HUES64 (cell line): ENCODE measurements around the gene SPARC.

Source experiments
- H3K27ac ChIP-seq: 2 replicates; pipeline ENCODE4 v1.7.0; 2013; ENCODE audit warnings: low read depth, low read length, inconsistent platforms
- H3K27me3 ChIP-seq: 2 replicates; pipeline ENCODE4 v1.6.1; 2013; ENCODE audit warnings: mild to moderate bottlenecking, low read length; ENCODE audit not compliant: insufficient read depth
- H3K36me3 ChIP-seq: 2 replicates; pipeline ENCODE4 v1.6.1; 2013; ENCODE audit warnings: mild to moderate bottlenecking, low read length; ENCODE audit not compliant: insufficient read depth
- H3K4me1 ChIP-seq: 2 replicates; pipeline ENCODE4 v1.6.1; 2013; ENCODE audit warnings: mild to moderate bottlenecking, low read length, moderate library complexity; ENCODE audit not compliant: insufficient read depth
- H3K4me3 ChIP-seq: 2 replicates; pipeline ENCODE4 v1.5.1; 2013; ENCODE audit warnings: mild to moderate bottlenecking, low read length, moderate library complexity
- H3K9ac ChIP-seq: 2 replicates; pipeline ENCODE4 v1.6.1; 2013; ENCODE audit warnings: mild to moderate bottlenecking, low read depth, low read length
- H3K9me3 ChIP-seq: 2 replicates; pipeline ENCODE4 v1.6.1; 2013; ENCODE audit warnings: low read depth, low read length; ENCODE audit not compliant: insufficient read depth
- WGBS: fragments of 150-250, 120-280 bp; methylation state at CpG from one replicate; pipeline ENCODE4 v1.1.7; 2013; ENCODE audit warnings: missing lambda C conversion rate; 5-methylcytosine and 5-hydroxymethylcytosine counted together

Gene SPARC

GRCh38 chr5:151720215-151720614, 33.5 kb upstream of the SPARC start:
- no peak overlapping the region for H3K27ac ChIP-seq
- 92% methylated on average over 2 of the region's 2 CpGs for WGBS
- H3K9ac ChIP-seq: no peak overlapping the region

GRCh38 chr5:151719228-151720000, 32.7 kb upstream of the SPARC start:
- no peaks in the 10 kb centered on the region for H3K36me3 ChIP-seq
- no peaks in the 10 kb centered on the region for H3K27me3 ChIP-seq
- peaks cover 14% of the 10 kb centered on the region for H3K4me1 ChIP-seq
- H3K9me3 ChIP-seq: no peaks in the 10 kb centered on the region
- no peak overlapping the region for H3K4me3 ChIP-seq
- WGBS: 88% methylated on average over 6 of the region's 6 CpGs
- no peak overlapping the region for H3K27ac ChIP-seq
- no peak overlapping the region for H3K9ac ChIP-seq

More at GRCh38 chr5:151720215-151720614, 33.5 kb upstream of the SPARC start:
- Histone ChIP-seq H3K4me1 (peaks cover 14% of the 10 kb centered on the region), H3K9me3 (no peaks in the 10 kb centered on the region), H3K4me3 (no peak overlapping the region), H3K27me3 (no peaks in the 10 kb centered on the region), H3K36me3 (no peaks in the 10 kb centered on the region)

GRCh38 chr5:151718646-151719045, 31.9 kb upstream of the SPARC start:
- Histone ChIP-seq H3K4me1 (peaks cover 14% of the 10 kb centered on the region), H3K27me3 (no peaks in the 10 kb centered on the region), H3K9ac (no peak overlapping the region), H3K9me3 (no peaks in the 10 kb centered on the region), H3K36me3 (no peaks in the 10 kb centered on the region), H3K27ac (no peak overlapping the region), H3K4me3 (no peak overlapping the region)
- 78% methylated on average over 3 of the region's 3 CpGs for WGBS

GRCh38 chr5:151718153-151718552, 31.4 kb upstream of the SPARC start:
- no peak overlapping the region for H3K9ac ChIP-seq
- H3K27me3 ChIP-seq: no peaks in the 10 kb centered on the region
- H3K4me1 ChIP-seq: peaks cover 14% of the 10 kb centered on the region
- no peak overlapping the region for H3K4me3 ChIP-seq
- H3K27ac ChIP-seq: no peak overlapping the region
- 89% methylated on average over 2 of the region's 2 CpGs for WGBS
- H3K9me3 ChIP-seq: no peaks in the 10 kb centered on the region
- no peaks in the 10 kb centered on the region for H3K36me3 ChIP-seq

GRCh38 chr5:151717416-151717815, 30.7 kb upstream of the SPARC start:
- WGBS: 64% methylated on average over 3 of the region's 3 CpGs
- no peak overlapping the region for H3K9ac ChIP-seq
- no peaks in the 10 kb centered on the region for H3K9me3 ChIP-seq
- no peak overlapping the region for H3K27ac ChIP-seq
- peaks cover 14% of the 10 kb centered on the region for H3K4me1 ChIP-seq
- H3K36me3 ChIP-seq: no peaks in the 10 kb centered on the region
- H3K27me3 ChIP-seq: no peaks in the 10 kb centered on the region
- no peak overlapping the region for H3K4me3 ChIP-seq

GRCh38 chr5:151709109-151709735, 22.5 kb upstream of the SPARC start:
- Histone ChIP-seq H3K4me3 (no peak overlapping the region), H3K36me3 (no peaks in the 10 kb centered on the region), H3K27ac (no peak overlapping the region), H3K4me1 (no peaks in the 10 kb centered on the region), H3K27me3 (no peaks in the 10 kb centered on the region), H3K9me3 (no peaks in the 10 kb centered on the region), H3K9ac (no peak overlapping the region)
- WGBS: 84% methylated on average over 13 of the region's 13 CpGs

- no peaks in the 10 kb centered on the region for H3K27me3 ChIP-seq
- no peak overlapping the region for H3K4me3 ChIP-seq
- H3K9me3 ChIP-seq: no peaks in the 10 kb centered on the region
- H3K4me1 ChIP-seq: no peaks in the 10 kb centered on the region
- H3K9ac ChIP-seq: no peak overlapping the region
- no peak overlapping the region for H3K27ac ChIP-seq
- H3K36me3 ChIP-seq: no peaks in the 10 kb centered on the region
Measured at GRCh38 chr5:151708126-151708525, 21.4 kb upstream of the SPARC start.

- no peaks in the 10 kb centered on the region for H3K9me3 ChIP-seq
- no peaks in the 10 kb centered on the region for H3K27me3 ChIP-seq
- H3K4me3 ChIP-seq: no peak overlapping the region
- no peak overlapping the region for H3K9ac ChIP-seq
- H3K4me1 ChIP-seq: no peaks in the 10 kb centered on the region
- H3K27ac ChIP-seq: no peak overlapping the region
- WGBS: 81% methylated on average over 2 of the region's 2 CpGs
- H3K36me3 ChIP-seq: no peaks in the 10 kb centered on the region
Measured at GRCh38 chr5:151707567-151707966, 20.9 kb upstream of the SPARC start.

- Histone ChIP-seq H3K4me1 (no peaks in the 10 kb centered on the region), H3K36me3 (no peaks in the 10 kb centered on the region)
Measured at GRCh38 chr5:151706906-151707305, 20.2 kb upstream of the SPARC start.

GRCh38 chr5:151703780-151704179, 17.1 kb upstream of the SPARC start:
- WGBS: no CpG with 5 or more reads among the region's 1 CpG
- no peaks in the 10 kb centered on the region for H3K27me3 ChIP-seq
- no peak overlapping the region for H3K9ac ChIP-seq
- no peaks in the 10 kb centered on the region for H3K9me3 ChIP-seq
- no peak overlapping the region for H3K27ac ChIP-seq
- H3K4me1 ChIP-seq: peaks cover 7% of the 10 kb centered on the region
- H3K36me3 ChIP-seq: no peaks in the 10 kb centered on the region
- H3K4me3 ChIP-seq: no peak overlapping the region

More at GRCh38 chr5:151706906-151707305, 20.2 kb upstream of the SPARC start:
- Histone ChIP-seq H3K9me3 (no peaks in the 10 kb centered on the region), H3K27me3 (no peaks in the 10 kb centered on the region), H3K4me3 (no peak overlapping the region), H3K27ac (no peak overlapping the region), H3K9ac (no peak overlapping the region)

- no peaks in the 10 kb centered on the region for H3K36me3 ChIP-seq
- peaks cover 10% of the 10 kb centered on the region for H3K4me1 ChIP-seq
- no peak overlapping the region for H3K9ac ChIP-seq
- H3K9me3 ChIP-seq: no peaks in the 10 kb centered on the region
- WGBS: no CpG with 5 or more reads among the region's 1 CpG
- no peak overlapping the region for H3K4me3 ChIP-seq
- no peak overlapping the region for H3K27ac ChIP-seq
- no peaks in the 10 kb centered on the region for H3K27me3 ChIP-seq
Measured at GRCh38 chr5:151703227-151703626, 16.5 kb upstream of the SPARC start.
